Pancreas (tissue), 10 donors: ENCODE measurements around the gene USP19. TPM values are rescaled to one million over a fixed set of nuclear protein-coding genes. Genes with fewer than 3 reads are reported as not detected.
A peak's percentile ranks its signal among the peaks of the same experiment; 100 is the strongest.

Source experiments
- ATAC-seq, 4 donors: fragments of 200-7000 bp; cut with Tn5 transposase; one replicate each; pipeline versions ENCODE4 v1.8.0 to v1.9.1; 2020; ENCODE audit warnings: mild to moderate bottlenecking in 4 of 4, moderate library complexity in 4 of 4
- DNase-seq, 6 donors: peaks; one replicate each; pipeline ENCODE4 v3.0.0-alpha.2; 2020
- FAIRE-seq: peaks from 2 replicates; lab custom pipeline; 2012; peaks lifted over from hg19 to GRCh38; lab: Jason Lieb, UNC
- H3K27ac ChIP-seq, 4 donors: fragments of 200-600 bp; sonication (generic); 1 replicate in 3 of 4; 2 replicates in 1 of 4; pipeline versions ENCODE4 v1.5.0 to v1.8.0; 2020
- H3K27me3 ChIP-seq, 4 donors: fragments of 200-600 bp; one replicate each; pipeline ENCODE4 v1.8.0; 2021
- H3K36me3 ChIP-seq, 3 donors: fragments of 200-600 bp; sonication (generic) in 1 of 3; one replicate each; pipeline versions ENCODE4 v1.5.0 to v1.8.0; 2020 to 2021
- H3K4me1 ChIP-seq, 3 donors: fragments of 200-600 bp; one replicate each; pipeline ENCODE4 v1.8.0; 2021
- H3K4me3 ChIP-seq, 4 donors: fragments of 200-600 bp; sonication (generic) in 2 of 4; one replicate each; pipeline versions ENCODE4 v1.5.0 to v1.8.0; 2020 to 2021
- H3K9me3 ChIP-seq, 4 donors: fragments of 200-600 bp; one replicate each; pipeline ENCODE4 v1.8.0; 2021
- WGBS, 2 donors: extraction: QIAGEN DNeasy Blood & Tissue Kit; methylation state at CpG; one replicate each; pipeline ENCODE4 v1.1.7; 2013; 5-methylcytosine and 5-hydroxymethylcytosine counted together
- intact Hi-C, 3 donors: fragments of 100-400 bp; cut with DNase I; formaldehyde crosslinking; loops; one replicate each; pipeline versions ENCODE4 v1.11.1 to v1.14.2; 2022
- polyA plus RNA-seq, 2 donors: library from polyadenylated mRNA; stranded (reverse); fragments of 200-250 nt; gene quantifications; one replicate each; pipeline ENCODE4 v1.2.3, GENCODE V29; 2013
- total RNA-seq, 6 donors: library from RNA; stranded (reverse); fragmentation: NEBNext Ultra II Directional in 4 of 6; extraction: Animal tissue kit (Norgen Biotek cat#: 25700) in 4 of 6; gene quantifications; one replicate each; pipeline versions ENCODE4 v1.2.1 to v1.2.4, GENCODE V29; 2021 to 2023
- TF ChIP-seq, protein P1 (sequence below), 4 donors: fragments of 200-600 bp; sonication (generic) in 3 of 4; IDR thresholded peaks; one replicate each; pipeline versions ENCODE4 v1.5.0 to v1.8.0; 2021; ENCODE audit warnings: antibody characterized with exemption in 4 of 4
- donor health status: healthy with polysubstance abuse.
- donor health status: DM: no; HTN: no; CAD: no; lungs with moderate emphysema.
- donor health status: DM: no; HTN: no; CAD: no.
- donor health status: control.
- donor health status: control.
- donor health status: Bipolar disorder and iron deficiency.
- donor health status: DM: yes; HTN: yes; CAD: no.
- donor health status: DM: no; HTN: no; CAD: no.
- donor health status: DM: no; HTN: no; CAD: no.
- donor health status: DM: yes; HTN: yes; CAD: no.

Gene USP19
- total and polyA plus RNA-seq, 8 donors, result 20.7 to 44.2 (median 25.8) TPM

DNA sequence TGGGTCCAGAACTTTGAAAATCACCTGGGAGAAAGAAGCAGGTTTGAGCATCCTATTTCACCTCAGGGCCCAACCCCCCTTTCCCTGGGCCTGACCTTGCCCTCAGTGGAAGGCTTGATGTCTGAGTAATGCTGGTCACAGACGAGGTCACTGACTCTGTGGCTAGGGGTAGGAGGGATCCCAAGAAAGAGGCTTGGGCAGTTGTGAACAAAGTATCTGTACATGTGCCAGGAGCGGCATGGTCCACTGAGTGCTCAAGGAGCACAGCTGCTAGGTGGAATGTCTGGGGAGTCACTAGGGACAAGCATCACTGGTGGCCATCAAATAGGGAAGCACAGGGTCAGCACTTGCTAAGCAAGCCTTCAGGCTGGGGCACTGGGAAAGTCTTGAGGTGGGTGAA lies 38.2 kb upstream of the USP19 start:
- Histone ChIP-seq H3K9me3 (no peaks in the 10 kb centered on the region), H3K4me3 (no peak overlapping the region), H3K27me3 (no peaks in the 10 kb centered on the region), H3K36me3 (peaks cover 0 to 8% (median 0%) of the 10 kb centered on the region in 3 donors), H3K27ac (no peak overlapping the region), H3K4me1 (no peaks in the 10 kb centered on the region)
- FAIRE-seq (no peak), DNase-seq (no peak), ATAC-seq (no peak)
- TF ChIP-seq, protein P1, sequence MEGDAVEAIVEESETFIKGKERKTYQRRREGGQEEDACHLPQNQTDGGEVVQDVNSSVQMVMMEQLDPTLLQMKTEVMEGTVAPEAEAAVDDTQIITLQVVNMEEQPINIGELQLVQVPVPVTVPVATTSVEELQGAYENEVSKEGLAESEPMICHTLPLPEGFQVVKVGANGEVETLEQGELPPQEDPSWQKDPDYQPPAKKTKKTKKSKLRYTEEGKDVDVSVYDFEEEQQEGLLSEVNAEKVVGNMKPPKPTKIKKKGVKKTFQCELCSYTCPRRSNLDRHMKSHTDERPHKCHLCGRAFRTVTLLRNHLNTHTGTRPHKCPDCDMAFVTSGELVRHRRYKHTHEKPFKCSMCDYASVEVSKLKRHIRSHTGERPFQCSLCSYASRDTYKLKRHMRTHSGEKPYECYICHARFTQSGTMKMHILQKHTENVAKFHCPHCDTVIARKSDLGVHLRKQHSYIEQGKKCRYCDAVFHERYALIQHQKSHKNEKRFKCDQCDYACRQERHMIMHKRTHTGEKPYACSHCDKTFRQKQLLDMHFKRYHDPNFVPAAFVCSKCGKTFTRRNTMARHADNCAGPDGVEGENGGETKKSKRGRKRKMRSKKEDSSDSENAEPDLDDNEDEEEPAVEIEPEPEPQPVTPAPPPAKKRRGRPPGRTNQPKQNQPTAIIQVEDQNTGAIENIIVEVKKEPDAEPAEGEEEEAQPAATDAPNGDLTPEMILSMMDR (IDR thresholded peaks at IDR 0.05), result no peak
- intact Hi-C loops, result no loop called here
- 64 to 77% methylated on average over 2 of the region's 2 CpGs for WGBS, 2 donors

DNA sequence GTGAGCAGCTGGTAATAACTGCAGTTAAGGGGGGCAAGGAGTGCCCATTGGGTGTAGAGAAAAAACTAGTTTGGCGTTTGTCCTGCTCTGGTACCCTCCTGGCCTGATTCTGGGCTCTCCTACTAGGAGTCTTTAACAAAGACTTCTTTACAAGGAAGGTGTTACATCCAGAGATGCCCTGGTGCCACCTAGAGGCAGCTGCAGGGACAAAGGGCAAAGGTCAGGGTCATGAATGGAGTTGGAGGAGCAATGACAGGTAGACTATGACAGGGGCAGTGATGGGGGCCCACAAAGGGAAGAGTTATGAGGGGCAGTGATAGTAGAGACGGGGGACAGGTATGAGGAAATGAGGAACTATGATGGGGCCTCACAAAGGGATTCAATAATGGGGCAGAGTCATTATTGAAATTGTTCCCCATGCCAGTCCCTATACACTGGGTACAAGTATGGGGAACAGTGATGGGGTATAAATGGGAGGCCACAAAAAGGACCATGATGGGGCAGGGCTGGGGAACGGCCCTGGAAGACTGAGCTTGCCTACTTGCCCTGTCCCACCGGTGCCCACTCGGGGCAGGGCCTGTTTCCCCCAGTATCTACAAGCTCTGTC lies 37.6 kb upstream of the USP19 start:
- peak in 1 of 6 donors; percentile 45 for DNase-seq
- Histone ChIP-seq H3K4me3 (no peak overlapping the region), H3K27ac (no peak overlapping the region)

DNA sequence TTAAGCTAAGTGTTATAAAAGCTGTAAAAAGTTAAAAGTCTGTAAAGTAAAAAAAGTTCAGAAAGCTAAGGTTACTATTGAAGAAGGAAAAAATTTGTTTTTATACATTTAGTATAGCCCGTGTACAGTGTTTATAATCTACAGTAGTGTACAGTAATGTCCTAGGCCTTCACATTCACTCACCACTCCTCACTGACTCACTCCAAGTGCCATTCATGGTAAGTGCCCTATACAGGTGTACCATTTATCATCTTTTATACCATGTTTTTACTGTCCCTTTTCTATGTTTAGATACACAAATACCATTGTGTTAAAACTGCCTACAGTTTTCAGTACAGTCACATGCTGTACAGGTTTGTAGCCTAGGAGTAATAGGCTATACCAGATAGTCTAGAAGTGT lies 36.7 kb upstream of the USP19 start:
- DNase-seq, result no peak
- no peak overlapping the region for H3K4me3 ChIP-seq
- FAIRE-seq, result no peak
- H3K9me3 ChIP-seq, result no peaks in the 10 kb centered on the region
- H3K4me1 ChIP-seq, result no peaks in the 10 kb centered on the region
- no peaks in the 10 kb centered on the region for H3K36me3 ChIP-seq
- H3K27me3 ChIP-seq, result no peaks in the 10 kb centered on the region
- WGBS, 2 donors, result 61 to 73% methylated on average over 1 of the region's 1 CpG
- H3K27ac ChIP-seq, result no peak overlapping the region
- intact Hi-C loops, result no loop called here
- TF ChIP-seq, protein P1 (IDR thresholded peaks at IDR 0.05), result no peak
- no peak for ATAC-seq

More for the DNA sequence above, 37.6 kb upstream of the USP19 start:
- Histone ChIP-seq H3K4me1 (no peaks in the 10 kb centered on the region), H3K9me3 (no peaks in the 10 kb centered on the region), H3K36me3 (peaks cover 0 to 2% (median 0%) of the 10 kb centered on the region in 3 donors), H3K27me3 (no peaks in the 10 kb centered on the region)
- 63 to 66% methylated on average over 5 of the region's 5 CpGs for WGBS, 2 donors
- TF ChIP-seq, protein P1 (IDR thresholded peaks at IDR 0.05), result peak in 1 of 4 donors; percentile 10
- FAIRE-seq (no peak), ATAC-seq (peak in 3 of 4 donors; percentile 68 to 87 (median 77))
- intact Hi-C loops, result no loop called here

DNA sequence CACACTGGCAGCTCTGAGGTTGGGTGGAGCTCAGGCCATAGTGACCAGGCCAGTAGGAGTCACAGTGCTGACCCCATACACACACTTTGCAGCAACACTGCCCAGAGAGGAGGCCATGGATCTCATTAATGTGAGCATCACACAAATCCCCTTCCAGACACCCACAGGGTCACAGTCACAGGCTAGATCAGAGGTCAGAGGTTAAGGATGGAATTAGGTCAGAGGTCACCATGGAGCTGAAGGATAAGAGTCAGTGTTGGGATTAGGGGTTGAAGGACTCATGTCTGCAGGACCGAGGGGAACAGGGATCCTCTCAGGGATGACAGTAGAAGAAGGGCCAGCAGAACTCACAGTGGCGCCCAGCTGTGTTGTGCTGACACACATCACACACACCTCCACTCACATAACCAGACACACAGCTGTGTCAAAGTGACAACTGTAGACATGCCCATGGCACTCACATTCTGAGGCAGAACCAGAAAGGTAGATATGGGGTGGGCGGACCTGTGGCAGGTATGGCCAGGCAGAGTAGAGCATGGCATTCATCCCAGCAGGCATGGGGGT lies 32.8 kb upstream of the USP19 start:
- Histone ChIP-seq H3K9me3 (no peaks in the 10 kb centered on the region), H3K36me3 (no peaks in the 10 kb centered on the region), H3K27me3 (no peaks in the 10 kb centered on the region), H3K27ac (no peak overlapping the region), H3K4me1 (no peaks in the 10 kb centered on the region), H3K4me3 (no peak overlapping the region)
- TF ChIP-seq, protein P1 (IDR thresholded peaks at IDR 0.05), result no peak
- intact Hi-C loops, result no loop called here
- DNase-seq (no peak), FAIRE-seq (no peak), ATAC-seq (no peak)
- 65 to 68% methylated on average over 3 of the region's 3 CpGs for WGBS, 2 donors

DNA sequence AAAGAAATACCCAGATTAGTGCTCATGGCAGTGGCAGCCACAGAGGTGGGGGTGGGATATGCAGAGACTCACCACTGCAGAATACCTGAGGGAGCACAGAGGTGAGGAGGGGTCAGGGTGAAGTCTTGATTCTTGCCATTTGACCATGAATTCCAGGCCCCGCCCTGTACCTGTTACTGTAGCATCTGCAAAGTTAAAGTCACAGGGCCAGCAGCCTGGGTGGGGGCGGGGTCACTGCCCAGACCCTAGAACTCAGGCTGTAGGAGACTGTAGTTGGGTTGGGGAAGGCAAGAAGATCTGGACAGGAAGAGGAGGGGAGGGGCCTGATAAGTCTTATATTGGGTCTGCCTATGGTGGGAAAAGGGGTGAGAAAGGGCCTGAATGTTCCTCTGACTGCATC lies 31.0 kb upstream of the USP19 start:
- Histone ChIP-seq H3K9me3 (no peaks in the 10 kb centered on the region), H3K27ac (no peak overlapping the region), H3K4me3 (no peak overlapping the region), H3K4me1 (no peaks in the 10 kb centered on the region), H3K27me3 (no peaks in the 10 kb centered on the region), H3K36me3 (no peaks in the 10 kb centered on the region)
- 78 to 85% methylated on average over 2 of the region's 2 CpGs for WGBS, 2 donors
- DNase-seq (no peak), ATAC-seq (no peak), FAIRE-seq (no peak)
- TF ChIP-seq, protein P1 (IDR thresholded peaks at IDR 0.05), result no peak
- intact Hi-C loops, result no loop called here
